Heart left ventricle (tissue), 13 donors: Measurements from ENCODE around the gene ZNF124.

Experiments used
- CTCF ChIP-seq, 12 donors: fragments of 200-600 bp; sonication (generic) in 4 of 12; IDR thresholded peaks; one replicate each; pipeline versions ENCODE4 v1.5.0 to v1.8.0; 2018 to 2022; ENCODE audit warnings: antibody characterized with exemption in 12 of 12, mild to moderate bottlenecking in 5 of 12
- POLR2A ChIP-seq, 2 donors: fragments of 450-650 bp; IDR thresholded peaks; one replicate each; pipeline ENCODE4 v1.6.1; 2017; ENCODE audit warnings: antibody characterized with exemption in 2 of 2, mild to moderate bottlenecking in 2 of 2, moderate library complexity in 2 of 2
- donor health status: ischemic (EF 13 %, LVEDD 7.1; RV severe dilation, severe dysfunction).
- donor health status: DM: no; HTN: yes; CAD: no.
- donor health status: DM: no; HTN: no; CAD: no.
- donor health status: ischemic (EF 25% LVEDD 6.9; RV normal size, moderate dysfunction).
- donor health status: ischemic (EF 25% LVEDD 5.7; RV mildly dilated, moderate dysfunction).
- donor health status: ischemic (EF 35%, LVEDD 5.7; RV mildly dilated, moderate dysfunction).
- donor health status: nonischemic (EF 11% LVEDD 7.7; RV severe dilation, severe dysfunction).
- donor health status: DM: yes; HTN: yes; CAD: no.
- donor health status: PGD.
- donor health status: ischemic (EF 29% LVEDD 5.4; RV normal size, mild dysfunction).
- donor health status: nonischemic (EF 23%, LVEDD 6.1; RV moderate dilation, normal function).

- TF ChIP-seq CTCF (IDR thresholded peaks at IDR 0.05) (no peak), POLR2A (IDR thresholded peaks at IDR 0.05) (no peak)
Measured at GRCh38 chr1:247177755-247178154, 5.9 kb upstream of the ZNF124 start.
